Activated naive CD4-positive, alpha-beta T cell (primary cell): Measurements from ENCODE around the gene CTXN2.

Experiments
- DNase-seq, 4 experiments: peaks; one replicate each; lab custom pipeline; 2025; lab: John Stamatoyannopoulos, UW

CTXN2 gene

DNA sequence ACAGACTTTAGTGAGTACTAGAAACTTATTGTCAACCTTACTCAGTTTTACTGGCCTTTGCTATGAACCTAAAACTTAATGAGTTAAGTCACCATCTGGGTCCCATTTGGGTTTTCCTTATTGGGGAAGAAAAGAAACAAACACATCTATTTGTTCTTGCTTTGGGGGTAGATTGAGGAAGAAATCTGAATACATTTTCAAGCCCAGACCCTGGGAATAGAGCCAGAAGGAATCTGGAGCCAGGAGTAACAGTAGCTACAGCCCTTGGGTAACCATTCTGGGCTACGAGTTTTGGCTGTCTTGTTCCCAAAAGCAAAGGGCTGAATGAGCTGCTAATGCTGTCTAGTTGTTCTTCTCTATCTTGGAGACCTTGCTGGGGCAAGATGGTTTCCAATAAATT lies 31.2 kb downstream of the CTXN2 start:
- DNase-seq: no peak

DNA sequence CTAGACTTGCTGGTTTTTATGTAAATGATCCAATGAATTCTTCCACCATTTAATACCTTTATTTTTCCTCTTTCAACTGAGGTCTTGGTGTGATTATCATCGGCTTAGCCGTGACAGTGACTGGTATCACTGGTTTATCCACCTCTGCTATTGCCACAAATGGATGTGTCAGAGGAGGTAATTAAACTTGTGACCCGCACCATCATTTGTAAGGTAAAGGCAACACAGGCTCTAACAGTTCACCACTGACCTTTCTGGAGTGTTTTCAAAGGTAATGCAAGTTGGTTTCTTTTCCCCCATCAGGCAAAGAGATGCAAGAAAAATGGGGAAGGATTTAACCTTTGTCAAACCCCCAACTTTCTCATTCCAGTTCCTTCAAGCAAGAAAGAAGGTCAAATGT lies 34.3 kb downstream of the CTXN2 start:
- DNase-seq: no peak

DNA sequence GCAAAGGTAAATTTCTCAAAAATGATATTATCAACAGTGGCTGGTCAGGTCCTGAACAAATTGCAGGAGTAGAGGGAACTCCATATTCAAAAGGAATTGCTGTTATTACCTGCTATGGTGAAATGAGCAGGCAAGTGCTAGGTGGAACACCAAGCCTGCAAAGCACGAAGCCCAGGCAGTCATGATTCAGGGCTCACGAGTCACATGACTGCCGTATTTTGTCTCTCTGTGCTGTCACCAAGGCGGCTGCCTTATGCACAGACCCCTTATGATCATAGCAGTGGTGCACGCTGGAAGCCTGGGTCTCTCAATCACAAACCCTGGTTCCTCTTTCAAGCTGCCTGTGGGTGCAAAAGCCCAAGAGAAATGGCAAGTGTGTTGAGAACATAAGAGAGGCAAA lies 39.0 kb downstream of the CTXN2 start:
- DNase-seq: no peak

DNA sequence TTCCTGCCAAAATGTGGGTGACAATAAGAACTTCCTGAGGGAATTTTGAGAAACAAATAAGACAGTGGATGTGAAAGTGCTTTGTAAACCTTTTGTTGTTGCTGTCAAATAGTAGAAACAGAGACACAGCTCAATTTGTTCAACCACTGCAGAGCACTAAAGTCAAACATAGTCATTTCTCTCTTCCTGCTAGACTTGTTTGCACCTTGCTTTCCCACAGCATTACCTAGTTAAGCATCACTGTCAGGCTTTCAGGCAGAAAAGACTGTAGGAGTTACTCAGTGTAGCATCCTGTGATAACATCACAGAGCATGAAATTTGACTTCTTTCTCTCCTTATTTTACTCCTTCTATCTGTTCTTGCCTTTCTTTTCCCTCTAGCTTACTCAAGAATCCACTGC lies 41.8 kb downstream of the CTXN2 start:
- DNase-seq: no peak

DNA sequence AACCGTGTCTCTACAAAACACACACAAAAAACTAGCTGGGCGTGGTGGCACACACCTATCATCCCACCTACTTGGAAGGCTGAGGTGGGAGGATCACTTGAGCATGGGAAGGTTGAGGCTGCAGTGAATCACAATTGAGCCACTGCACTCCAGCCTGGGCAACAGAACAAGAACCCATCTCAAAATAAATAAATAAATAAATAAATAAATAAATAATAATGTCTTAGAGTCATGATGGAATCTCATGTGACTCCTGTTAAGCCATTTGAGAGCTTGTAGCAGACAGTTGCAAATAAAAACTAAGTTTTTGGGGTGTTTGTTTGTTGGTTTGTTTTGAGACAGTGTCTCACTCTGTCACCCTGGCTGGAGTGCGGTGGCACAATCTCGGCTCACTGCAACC lies 47.9 kb downstream of the CTXN2 start:
- no peak for DNase-seq

GRCh38 chr15:48242015-48242414 lies 50.5 kb downstream of the CTXN2 start:
- no peak for DNase-seq

DNA sequence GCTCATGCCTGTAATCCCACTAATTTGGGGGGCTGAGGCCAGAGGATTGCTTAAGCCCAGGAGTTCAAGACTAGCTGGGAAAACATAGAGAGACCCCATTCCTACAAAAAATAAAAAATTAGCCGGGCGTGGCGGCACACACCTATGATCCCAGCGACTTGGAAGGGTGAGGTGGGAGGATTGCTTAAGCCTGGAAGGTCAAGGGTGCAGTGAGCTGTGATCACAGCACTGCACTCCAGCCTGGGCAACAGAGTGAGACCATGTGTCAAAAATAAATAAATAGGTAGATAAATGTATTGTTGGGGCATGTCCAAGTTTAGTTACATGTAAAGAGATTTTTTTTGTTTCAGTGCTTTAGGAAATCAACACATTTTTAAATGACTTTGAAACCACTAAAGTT lies 51.1 kb downstream of the CTXN2 start:
- DNase-seq: no peak

DNA sequence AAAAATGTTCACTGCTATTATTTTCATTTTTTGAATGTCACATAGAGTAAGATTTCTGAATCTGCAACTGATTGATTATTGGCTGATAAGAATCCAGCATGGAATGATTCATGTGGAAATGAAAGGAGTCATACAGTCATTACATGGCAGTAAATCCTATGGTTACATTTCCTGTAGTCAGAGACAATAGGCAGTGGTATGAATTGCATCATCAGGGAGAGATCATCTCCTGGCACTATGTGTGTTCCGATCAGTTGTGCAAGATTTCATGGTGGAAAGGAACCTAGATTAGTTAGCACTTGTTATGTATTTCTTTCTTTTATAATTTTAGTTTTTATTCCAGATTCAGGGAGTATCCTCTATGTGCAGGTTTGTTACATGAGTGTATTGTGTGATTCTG lies 53.5 kb downstream of the CTXN2 start:
- DNase-seq: no peak

DNA sequence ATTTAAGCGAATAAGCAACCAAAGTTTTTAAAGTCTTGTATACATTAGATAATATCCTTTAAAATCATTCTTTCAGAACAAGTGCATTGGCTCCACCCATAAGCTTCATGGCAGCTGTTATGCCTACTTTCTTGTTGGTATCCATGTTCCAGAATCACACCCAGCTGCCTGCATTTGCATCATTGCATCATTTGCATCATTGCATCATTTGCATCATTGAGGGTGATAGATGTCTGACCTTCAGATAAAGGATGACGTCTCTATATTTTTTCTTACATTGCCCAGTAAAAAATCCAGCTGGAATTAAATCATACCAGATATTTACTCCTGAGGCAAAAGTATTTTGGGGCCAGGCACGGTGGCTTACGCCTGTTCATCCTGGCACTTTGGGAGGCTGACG lies 56.9 kb downstream of the CTXN2 start:
- no peak for DNase-seq

DNA sequence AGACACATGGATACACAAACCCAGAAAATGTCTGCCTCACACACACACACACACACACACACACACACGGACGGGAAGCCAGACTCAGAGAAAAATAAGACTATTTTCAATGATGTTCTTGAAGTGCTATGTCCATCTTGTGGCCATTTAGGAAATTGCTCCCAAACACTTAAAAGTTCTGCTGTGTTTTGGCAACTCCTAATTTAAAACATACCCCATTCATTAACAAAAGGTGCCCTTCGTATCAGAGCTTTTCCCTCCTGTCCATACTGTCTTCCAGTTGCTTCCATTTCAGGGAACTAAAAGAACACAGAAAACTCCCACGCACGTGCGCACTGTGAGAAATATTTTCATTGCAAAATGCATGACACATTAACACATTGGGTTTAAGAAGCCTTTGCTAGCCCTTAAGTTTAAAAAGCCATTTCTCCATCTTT lies 59.2 kb downstream of the CTXN2 start:
- DNase-seq: no peak

GRCh38 chr15:48253172-48253571 lies 61.7 kb downstream of the CTXN2 start:
- no peak for DNase-seq
